Loucy (cell line): ENCODE results near the gene POU5F2.

Experiments used
- H2AFZ ChIP-seq: fragments of 200-600 bp; sonication (generic); 2 replicates; pipeline ENCODE4 v1.6.0; 2016; ENCODE audit warnings: antibody characterized with exemption, mild to moderate bottlenecking, low read length, moderate library complexity
- H3F3A ChIP-seq: fragments of 200-600 bp; 2 replicates; pipeline ENCODE4 v1.6.0; 2016; ENCODE audit warnings: antibody characterized with exemption, low read depth, mild to moderate bottlenecking
- H3K27me3 ChIP-seq: fragments of 200-600 bp; sonication (generic); 2 replicates; pipeline ENCODE4 v1.6.1; 2014; ENCODE audit warnings: low read length, mild to moderate bottlenecking; ENCODE audit not compliant: insufficient read depth, poor library complexity, severe bottlenecking
- H3K36me3 ChIP-seq: fragments of 200-600 bp; sonication (generic); 2 replicates; pipeline ENCODE4 v1.6.1; 2016; ENCODE audit warnings: low read length; ENCODE audit not compliant: insufficient read depth
- H3K4me1 ChIP-seq: fragments of 200-600 bp; sonication (generic); 2 replicates; pipeline ENCODE4 v1.5.1; 2014; ENCODE audit warnings: low read length, mild to moderate bottlenecking; ENCODE audit not compliant: insufficient read depth, poor library complexity, severe bottlenecking
- H3K4me2 ChIP-seq: fragments of 200-600 bp; sonication (generic); 2 replicates; pipeline ENCODE4 v1.6.0; 2014; ENCODE audit warnings: antibody characterized with exemption, low read length, low read depth, mild to moderate bottlenecking; ENCODE audit not compliant: poor library complexity, severe bottlenecking
- H3K4me3 ChIP-seq: fragments of 200-600 bp; sonication (generic); 2 replicates; pipeline ENCODE4 v1.5.1; 2014; ENCODE audit warnings: low read length, mild to moderate bottlenecking, mixed read lengths; ENCODE audit not compliant: poor library complexity, severe bottlenecking
- H3K79me2 ChIP-seq: fragments of 200-600 bp; sonication (generic); 2 replicates; pipeline ENCODE4 v1.6.1; 2014; ENCODE audit warnings: low read length; ENCODE audit not compliant: insufficient read depth
- H3K9ac ChIP-seq: fragments of 200-600 bp; sonication (generic); 2 replicates; pipeline ENCODE4 v1.6.0; 2014; ENCODE audit warnings: mild to moderate bottlenecking, low read depth, low read length, moderate library complexity; ENCODE audit not compliant: poor library complexity, severe bottlenecking
- H3K9me2 ChIP-seq: fragments of 200-600 bp; sonication (generic); replicated peaks from 2 replicates; pipeline ENCODE4 v1.6.1; 2016; ENCODE audit warnings: low read depth, low read length, mixed read lengths
- H3K9me3 ChIP-seq: fragments of 200-600 bp; sonication (generic); 2 replicates; pipeline ENCODE4 v1.6.1; 2014; ENCODE audit warnings: mild to moderate bottlenecking, antibody characterized with exemption, low read length, low read depth; ENCODE audit not compliant: insufficient read depth
- H4K20me1 ChIP-seq: fragments of 200-600 bp; sonication (generic); 2 replicates; pipeline ENCODE4 v1.6.0; 2014; ENCODE audit warnings: antibody characterized with exemption, low read length, mild to moderate bottlenecking; ENCODE audit not compliant: insufficient read depth, poor library complexity, severe bottlenecking
- EZH2phosphoT487 ChIP-seq: fragments of 200-600 bp; IDR thresholded peaks from 2 replicates; pipeline ENCODE4 v1.6.1; 2018; ENCODE audit warnings: antibody characterized with exemption, mild to moderate bottlenecking, moderate library complexity, borderline replicate concordance
- TF ChIP-seq, protein P1 (sequence below): fragments of 200-600 bp; sonication (generic); conservative IDR thresholded peaks from 2 replicates; pipeline ENCODE4 v1.5.1; 2014; ENCODE audit warnings: mild to moderate bottlenecking, antibody characterized with exemption, low read length

Gene POU5F2

DNA sequence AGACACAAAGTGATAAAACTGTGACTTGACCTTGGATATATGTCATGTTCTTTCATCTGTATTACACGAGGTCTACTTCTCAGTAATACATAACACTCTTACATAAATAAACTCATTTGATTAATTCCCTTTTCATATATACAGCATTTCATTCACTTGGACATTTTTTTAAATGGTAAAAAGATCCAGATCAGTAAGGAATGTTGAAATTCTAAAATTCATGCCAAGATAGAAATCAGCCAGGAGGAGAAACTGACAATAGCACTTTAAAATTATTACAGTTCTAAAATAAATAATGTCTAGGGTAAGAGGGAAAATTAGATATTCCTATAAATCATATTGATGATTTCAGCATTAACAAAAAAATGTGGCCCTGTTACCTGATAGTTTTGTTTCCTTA lies 46.2 kb upstream of the POU5F2 start:
- TF ChIP-seq, protein P1, sequence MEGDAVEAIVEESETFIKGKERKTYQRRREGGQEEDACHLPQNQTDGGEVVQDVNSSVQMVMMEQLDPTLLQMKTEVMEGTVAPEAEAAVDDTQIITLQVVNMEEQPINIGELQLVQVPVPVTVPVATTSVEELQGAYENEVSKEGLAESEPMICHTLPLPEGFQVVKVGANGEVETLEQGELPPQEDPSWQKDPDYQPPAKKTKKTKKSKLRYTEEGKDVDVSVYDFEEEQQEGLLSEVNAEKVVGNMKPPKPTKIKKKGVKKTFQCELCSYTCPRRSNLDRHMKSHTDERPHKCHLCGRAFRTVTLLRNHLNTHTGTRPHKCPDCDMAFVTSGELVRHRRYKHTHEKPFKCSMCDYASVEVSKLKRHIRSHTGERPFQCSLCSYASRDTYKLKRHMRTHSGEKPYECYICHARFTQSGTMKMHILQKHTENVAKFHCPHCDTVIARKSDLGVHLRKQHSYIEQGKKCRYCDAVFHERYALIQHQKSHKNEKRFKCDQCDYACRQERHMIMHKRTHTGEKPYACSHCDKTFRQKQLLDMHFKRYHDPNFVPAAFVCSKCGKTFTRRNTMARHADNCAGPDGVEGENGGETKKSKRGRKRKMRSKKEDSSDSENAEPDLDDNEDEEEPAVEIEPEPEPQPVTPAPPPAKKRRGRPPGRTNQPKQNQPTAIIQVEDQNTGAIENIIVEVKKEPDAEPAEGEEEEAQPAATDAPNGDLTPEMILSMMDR = no peak
- no peak for TF ChIP-seq EZH2phosphoT487
- no peak overlapping the region for H3K9ac ChIP-seq
- H3K9me3 ChIP-seq = no peaks in the 10 kb centered on the region
- H3K36me3 ChIP-seq = no peaks in the 10 kb centered on the region
- no peaks in the 10 kb centered on the region for H3K9me2 ChIP-seq
- peaks cover 9% of the 10 kb centered on the region for H3K4me1 ChIP-seq
- H3K4me2 ChIP-seq = no peak overlapping the region
- H3K27me3 ChIP-seq = no peaks in the 10 kb centered on the region
- no peaks in the 10 kb centered on the region for H4K20me1 ChIP-seq
- H2AFZ ChIP-seq = no peak overlapping the region
- H3F3A ChIP-seq = no peaks in the 10 kb centered on the region
- H3K79me2 ChIP-seq = no peaks in the 10 kb centered on the region
- no peak overlapping the region for H3K4me3 ChIP-seq

DNA sequence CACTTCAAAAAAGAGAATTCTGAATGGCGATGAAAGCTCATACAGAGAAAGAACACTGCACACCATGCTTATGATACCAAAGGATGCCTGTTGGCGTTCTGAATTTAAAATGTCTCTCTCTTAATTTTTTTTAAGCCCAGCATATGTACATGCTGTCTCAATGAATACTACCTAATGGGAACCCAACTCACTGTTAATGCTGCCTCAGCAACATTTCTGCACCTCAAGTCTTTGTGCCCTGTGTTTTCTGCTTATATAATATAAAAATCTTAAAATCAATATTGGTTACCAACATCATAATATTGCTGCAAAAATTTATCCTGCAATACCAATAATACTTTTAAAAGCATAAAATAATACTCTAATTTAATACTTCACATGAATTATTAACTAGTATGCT lies 44.1 kb upstream of the POU5F2 start:
- Histone ChIP-seq H3K4me2 (no peak overlapping the region), H3K9ac (no peak overlapping the region), H3K4me1 (no peaks in the 10 kb centered on the region), H3K36me3 (no peaks in the 10 kb centered on the region), H3F3A (no peaks in the 10 kb centered on the region), H3K9me3 (no peaks in the 10 kb centered on the region), H3K79me2 (no peaks in the 10 kb centered on the region), H2AFZ (no peak overlapping the region), H3K9me2 (no peaks in the 10 kb centered on the region), H3K27me3 (no peaks in the 10 kb centered on the region), H4K20me1 (no peaks in the 10 kb centered on the region), H3K4me3 (no peak overlapping the region)
- TF ChIP-seq, protein P1 = no peak
- TF ChIP-seq EZH2phosphoT487 = no peak

DNA sequence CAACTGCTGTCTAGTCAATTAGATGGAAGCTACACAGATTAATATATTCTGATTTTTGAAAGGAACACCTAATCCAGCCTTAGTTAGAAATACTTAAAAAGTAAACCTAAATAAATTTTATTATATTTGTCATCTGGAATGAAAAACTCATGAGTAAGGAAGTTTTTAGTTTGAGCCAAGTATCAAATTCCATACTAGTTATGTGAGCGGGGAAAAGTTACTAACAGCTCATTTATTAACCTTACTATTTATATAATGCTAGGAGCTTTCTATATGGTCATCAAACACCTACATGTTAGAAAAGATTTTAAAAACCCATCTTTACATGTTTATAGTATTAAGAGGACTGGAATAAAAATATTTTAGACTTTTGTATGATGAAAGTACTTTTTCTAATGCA lies 41.6 kb upstream of the POU5F2 start:
- Histone ChIP-seq H3K4me1 (no peaks in the 10 kb centered on the region), H3K27me3 (no peaks in the 10 kb centered on the region), H3K9me2 (no peaks in the 10 kb centered on the region), H3K9ac (no peak overlapping the region), H4K20me1 (no peaks in the 10 kb centered on the region), H3K4me3 (no peak overlapping the region), H3K4me2 (no peak overlapping the region), H3F3A (no peaks in the 10 kb centered on the region), H2AFZ (no peak overlapping the region), H3K79me2 (no peaks in the 10 kb centered on the region), H3K9me3 (no peaks in the 10 kb centered on the region), H3K36me3 (no peaks in the 10 kb centered on the region)
- TF ChIP-seq EZH2phosphoT487 = no peak
- TF ChIP-seq, protein P1 = no peak
